ENCODE results near the gene PDSS2.

DNA sequence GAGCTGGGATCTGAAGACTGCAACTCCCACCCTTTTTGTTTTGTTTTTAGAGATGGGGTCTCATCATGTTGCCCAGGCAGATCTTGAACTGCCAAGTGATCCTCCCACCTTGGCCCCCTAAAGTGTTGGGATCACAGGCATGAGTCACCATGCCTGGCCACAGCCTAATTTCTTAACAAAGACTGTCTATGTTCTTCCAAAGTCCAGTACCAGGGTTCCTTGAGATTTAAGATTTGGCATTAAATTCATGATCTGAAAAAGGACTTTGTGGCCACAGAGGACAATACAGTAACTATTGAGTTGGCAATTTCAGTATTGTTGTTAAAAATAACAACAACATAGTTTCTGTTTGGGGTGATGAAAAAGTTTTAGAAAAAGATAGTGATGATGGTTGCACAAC lies 315.4 kb downstream of the PDSS2 start:
- no peak for TF ChIP-seq EZH2phosphoT487 (IDR thresholded peaks at IDR 0.05; ENCODE audit: low read depth)
- TF ChIP-seq, protein P1, sequence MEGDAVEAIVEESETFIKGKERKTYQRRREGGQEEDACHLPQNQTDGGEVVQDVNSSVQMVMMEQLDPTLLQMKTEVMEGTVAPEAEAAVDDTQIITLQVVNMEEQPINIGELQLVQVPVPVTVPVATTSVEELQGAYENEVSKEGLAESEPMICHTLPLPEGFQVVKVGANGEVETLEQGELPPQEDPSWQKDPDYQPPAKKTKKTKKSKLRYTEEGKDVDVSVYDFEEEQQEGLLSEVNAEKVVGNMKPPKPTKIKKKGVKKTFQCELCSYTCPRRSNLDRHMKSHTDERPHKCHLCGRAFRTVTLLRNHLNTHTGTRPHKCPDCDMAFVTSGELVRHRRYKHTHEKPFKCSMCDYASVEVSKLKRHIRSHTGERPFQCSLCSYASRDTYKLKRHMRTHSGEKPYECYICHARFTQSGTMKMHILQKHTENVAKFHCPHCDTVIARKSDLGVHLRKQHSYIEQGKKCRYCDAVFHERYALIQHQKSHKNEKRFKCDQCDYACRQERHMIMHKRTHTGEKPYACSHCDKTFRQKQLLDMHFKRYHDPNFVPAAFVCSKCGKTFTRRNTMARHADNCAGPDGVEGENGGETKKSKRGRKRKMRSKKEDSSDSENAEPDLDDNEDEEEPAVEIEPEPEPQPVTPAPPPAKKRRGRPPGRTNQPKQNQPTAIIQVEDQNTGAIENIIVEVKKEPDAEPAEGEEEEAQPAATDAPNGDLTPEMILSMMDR (IDR thresholded peaks at IDR 0.05; ENCODE audit: low read depth, low read length): no peak
